Measurements from ENCODE around the gene PHLDA1.
"Not testable (repeated sequence)": the region's sequence is repeated elsewhere in the genome, so short reads cannot be mapped to it uniquely, and the experiment has no call there.

Gene PHLDA1

DNA sequence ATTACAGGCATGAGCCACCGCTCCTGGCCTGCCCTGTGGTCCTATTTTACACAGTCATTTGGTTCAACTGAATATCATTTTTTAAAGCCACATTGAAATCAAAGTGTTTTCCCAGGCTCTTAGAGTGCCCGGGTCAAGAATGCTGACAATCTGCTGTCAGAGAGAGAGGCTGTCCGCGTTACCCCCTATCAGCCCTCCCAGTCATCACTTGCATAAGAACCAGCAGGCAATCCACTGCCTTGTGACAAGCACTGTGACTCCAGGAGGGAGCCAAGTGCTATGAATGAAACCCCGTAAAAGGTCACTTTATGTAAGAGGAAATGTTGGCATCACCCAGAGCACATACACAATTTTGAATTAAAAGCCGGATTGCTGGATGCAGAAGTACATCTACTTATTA, 13.5 kb downstream of the PHLDA1 start:
- peak; percentile 74 for DNase-seq

DNA sequence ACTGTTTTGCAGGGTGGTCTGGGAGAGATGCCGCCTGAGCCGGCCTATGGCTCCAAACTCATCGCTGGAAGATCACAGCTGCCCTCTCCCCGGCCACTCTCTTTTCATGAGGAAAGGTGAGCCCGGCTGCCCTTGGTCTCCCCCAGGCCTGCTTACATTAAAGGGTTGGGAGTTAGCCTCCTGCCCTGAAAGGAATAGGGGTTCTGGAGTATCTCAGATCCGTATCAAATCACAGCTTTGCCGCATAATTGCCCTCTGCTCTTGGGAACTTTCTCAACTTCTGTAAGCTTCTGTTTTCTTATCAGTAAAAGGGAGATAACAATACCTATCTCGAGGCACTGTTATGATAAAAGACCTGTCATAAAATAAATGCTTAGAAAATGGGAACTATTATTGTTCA, 17.6 kb downstream of the PHLDA1 start:
- DNase-seq: no peak

DNA sequence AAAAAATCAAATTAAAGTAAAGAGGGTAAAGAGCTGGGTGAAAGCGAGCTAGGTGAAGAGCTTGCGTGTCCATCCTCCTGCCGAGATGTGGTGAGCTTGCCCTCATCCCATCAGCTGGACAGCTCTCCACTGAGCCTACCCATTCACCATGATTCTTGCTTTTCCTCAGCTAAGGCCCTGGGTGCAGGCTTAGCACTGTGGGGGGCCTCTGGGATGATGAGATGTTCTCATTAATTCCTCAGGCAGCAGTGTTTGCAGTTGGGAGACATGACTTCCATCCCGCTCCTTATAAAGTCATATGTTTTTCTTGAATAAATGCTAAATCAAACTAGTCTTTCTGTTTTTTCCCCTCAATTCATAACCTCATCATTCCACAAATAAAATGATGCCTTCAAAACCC, 18.0 kb downstream of the PHLDA1 start:
- no peak for DNase-seq

DNA sequence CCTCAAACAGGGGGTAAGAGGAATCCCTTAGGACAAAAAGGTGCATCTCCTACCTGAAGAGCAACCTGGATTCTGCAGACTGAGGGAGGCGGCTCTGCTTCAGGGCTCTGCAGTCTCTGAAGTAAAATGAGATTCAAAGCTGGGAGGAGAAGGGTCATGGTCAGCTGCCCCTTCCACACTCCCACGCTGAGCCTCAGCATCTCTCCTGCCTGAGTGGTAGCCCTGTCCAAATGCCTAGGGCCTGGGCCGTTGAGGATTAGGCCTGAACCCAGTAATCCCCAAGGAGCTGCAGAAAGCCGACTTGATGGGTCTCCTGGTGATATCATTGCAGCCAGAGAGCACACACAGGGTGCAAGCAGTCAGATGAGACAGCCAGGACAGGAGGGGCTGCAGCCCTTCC, 18.9 kb downstream of the PHLDA1 start:
- DNase-seq: no peak

DNA sequence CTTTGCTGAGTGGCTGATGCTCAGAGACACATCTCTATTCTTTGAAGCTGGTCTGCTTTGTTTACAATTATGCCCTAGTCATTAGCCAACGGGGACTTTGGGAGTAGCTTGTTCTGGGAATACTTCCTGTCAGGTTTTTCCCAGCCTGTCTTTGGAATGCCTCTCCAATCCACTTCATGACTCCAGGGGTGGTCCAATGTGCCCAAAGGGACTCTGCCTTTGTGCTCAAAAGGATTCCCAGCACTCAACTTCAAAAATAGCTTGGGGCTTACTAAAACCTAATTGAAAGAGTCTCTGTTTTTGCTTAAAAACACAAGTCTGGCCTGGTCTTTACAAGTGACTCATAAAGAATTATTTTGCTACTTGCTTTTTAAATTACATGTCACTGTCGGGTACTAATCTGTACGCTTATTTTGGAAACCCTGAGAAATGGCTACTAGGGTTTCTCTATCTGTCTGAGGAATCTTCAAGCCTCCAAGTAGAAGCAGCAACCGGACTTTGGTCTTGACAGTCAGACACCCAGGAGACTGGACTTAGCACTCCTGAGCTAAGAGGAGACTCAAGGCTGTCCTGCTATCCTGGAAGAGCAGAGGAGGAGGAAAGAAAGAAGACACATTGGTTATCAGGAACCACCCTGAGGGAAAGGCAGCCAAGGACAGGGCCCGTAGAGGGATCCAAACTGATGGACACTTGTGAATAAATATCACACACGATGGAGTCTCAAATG, 20.7 kb downstream of the PHLDA1 start:
- DNase-seq: peak; percentile 96

DNA sequence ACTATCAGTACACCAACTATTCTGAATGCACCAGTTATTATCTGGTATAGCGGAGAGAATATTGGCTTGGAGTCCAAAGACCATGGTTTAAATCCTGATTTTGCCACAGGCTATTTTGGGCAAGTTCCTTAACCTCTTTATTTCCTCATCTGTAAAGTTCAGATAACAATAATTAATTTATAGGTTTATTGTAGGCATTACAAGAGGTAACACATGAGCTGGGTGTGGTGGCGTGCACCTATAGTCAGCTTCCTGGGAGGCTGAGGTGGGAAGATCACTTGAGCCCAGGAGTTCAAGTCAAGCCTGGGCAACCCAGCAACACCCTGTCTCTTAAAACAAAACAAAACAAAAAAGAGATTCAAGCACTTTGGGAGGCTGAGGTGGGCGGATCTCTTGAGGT, 23.1 kb downstream of the PHLDA1 start:
- DNase-seq: no peak

DNA sequence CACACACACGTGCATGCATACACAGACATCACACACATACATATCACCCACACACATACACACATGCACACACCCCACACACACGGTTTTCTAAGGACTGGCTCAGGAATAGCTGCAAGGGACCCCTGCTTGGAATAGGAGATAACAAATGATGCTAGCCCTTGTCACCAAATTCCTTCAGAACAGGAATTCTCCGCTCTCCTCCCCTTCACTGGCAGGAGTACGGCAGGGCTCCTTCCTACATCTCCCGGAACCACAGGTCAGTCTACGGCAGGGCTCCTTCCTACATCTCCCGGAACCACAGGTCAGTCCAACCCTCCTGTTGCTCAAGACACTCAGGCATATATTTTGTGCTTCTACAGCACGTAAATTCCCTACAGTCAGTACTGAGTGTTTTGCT, 23.9 kb downstream of the PHLDA1 start:
- DNase-seq: no peak

DNA sequence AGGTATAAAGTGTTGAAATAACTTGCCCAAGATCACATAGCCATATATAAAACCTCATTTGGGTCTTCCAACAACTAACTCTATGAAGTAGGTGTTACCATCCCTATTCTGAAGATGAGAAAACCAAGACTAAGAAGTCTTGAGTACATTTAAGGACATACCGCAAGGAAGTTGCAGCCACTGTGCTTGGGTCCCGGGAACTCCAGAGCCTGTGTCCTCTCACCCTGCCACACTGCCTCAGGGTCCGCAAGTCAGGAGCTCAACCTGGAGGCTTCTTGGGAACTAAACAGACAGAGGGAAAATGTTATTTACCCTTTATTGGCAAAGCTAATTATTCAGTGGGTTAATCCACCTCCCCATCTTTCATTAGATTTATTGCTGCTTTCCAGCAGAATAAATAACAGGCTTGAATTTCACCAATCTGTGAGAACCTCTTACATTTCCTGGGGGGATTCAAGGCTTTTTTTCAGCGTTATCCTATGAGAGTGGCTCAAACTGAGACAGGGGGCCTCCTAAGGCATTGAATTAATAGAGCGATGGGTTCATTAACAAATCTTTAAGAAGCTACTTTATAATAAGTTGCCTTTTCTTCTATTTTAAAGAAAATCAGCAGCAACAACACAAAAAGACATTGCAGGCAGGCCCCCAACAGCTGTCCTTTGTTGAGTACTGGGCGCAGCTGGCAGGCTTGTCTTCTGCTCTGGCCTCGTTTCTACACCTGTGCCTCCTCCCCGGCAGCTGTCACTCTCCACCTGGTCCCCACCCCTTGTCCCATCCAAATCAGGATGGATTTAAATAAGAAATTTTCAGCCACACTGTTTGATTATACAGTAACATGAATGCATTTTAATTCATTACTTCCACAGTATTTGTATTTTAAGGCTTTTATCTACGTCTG, 25.3 kb downstream of the PHLDA1 start:
- DNase-seq: no peak

DNA sequence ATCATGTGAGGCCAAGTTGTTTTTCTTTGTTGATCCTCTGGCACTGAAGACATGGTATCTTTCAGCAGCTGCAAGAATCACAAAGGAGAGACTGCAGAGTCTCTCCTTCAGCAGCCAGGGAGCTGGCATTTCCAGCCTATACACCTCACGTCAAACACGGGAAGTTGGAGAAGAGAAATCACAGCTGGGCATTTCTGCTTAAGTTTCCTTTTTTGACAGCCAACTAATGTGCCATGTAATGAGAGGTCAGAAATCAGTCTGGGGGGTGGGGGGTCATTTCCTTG, 28.3 kb downstream of the PHLDA1 start:
- no peak for DNase-seq

DNA sequence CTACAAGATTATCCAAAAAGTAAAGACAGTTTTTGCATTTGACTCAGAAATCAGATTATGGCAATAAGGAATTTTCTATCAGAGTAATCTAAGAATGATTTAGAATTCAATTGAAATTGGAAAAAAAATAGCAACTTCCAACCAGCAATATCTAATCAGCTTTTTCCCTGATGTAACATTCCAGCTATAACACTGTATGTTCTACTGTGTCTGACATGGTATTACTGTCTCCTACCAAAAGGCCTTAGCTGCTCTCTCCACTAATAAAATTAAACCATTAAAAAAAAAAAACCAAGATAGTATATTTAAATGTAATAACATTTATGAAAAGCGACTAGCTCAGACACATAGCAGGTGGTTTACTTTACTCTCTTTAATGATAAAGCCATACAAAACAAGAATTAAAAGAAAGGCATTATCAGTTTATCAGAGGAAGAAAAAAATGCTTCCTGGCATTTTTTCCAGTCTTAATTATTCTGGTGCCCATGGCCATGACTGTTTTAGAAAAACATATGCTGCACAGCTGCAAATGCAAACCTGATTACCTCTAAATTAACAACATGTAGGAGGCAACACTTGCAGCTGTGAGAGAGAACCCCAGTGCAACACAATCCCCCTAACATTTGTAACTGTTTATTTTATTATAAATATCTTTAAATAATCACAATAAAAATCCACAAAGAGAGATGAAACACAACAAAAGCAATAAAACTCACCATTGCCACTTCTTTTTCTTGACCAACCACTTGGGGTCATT, 28.8 kb downstream of the PHLDA1 start:
- no peak for DNase-seq

DNA sequence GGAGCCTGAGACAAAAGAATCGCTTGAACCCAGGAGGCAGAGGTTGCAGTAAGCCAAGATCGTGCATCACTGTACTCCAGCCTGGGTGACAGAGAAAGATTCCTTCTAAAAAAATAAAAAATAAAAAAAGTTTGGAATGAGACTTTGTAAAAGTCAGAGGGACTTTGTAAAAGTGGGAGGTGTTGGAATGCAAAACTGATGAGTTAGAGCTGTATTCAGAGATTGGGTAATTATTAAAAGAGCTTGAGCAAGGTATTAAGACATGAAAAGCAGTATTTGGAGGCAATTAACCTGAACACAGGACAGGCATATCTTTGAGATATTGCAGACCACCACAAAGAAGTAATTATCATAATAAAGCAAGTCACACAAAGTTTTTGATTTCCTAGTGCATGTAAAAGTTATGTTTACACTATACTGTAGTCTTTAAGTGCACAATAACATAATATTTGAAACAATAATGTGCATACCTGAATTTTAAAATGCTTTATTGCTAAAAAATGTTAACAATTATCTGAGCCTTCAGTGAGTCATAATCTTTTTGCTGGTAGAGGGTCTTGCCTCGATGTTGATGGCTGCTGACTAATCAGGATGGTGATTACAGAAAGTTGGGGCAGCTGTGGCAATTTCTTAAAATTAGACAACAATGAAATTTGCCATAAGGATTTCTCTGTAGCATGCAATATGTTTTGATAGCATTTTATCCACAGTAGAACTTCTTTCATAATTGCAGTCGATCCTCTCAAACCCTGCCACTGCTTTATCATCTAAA, 33.1 kb downstream of the PHLDA1 start:
- no peak for DNase-seq

DNA sequence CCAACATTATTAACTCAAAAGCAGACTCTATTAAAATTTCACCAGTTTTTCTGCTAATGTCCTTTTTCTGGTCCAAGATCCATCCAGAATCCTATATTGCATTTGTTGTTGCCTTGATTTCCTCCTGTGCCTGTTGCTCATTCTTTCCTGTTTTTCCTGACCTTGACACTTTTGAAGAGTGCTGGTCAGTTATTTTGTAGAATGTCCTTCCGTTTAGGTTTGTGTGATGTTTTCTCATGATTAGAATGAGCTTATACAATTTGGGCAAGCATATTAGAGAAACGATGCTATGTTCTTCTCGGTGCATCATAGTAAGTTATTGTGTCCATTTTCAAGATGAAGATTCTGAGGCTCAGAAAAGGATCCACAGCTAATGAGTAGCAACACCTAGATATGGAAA, 33.9 kb downstream of the PHLDA1 start:
- DNase-seq: no peak

DNA sequence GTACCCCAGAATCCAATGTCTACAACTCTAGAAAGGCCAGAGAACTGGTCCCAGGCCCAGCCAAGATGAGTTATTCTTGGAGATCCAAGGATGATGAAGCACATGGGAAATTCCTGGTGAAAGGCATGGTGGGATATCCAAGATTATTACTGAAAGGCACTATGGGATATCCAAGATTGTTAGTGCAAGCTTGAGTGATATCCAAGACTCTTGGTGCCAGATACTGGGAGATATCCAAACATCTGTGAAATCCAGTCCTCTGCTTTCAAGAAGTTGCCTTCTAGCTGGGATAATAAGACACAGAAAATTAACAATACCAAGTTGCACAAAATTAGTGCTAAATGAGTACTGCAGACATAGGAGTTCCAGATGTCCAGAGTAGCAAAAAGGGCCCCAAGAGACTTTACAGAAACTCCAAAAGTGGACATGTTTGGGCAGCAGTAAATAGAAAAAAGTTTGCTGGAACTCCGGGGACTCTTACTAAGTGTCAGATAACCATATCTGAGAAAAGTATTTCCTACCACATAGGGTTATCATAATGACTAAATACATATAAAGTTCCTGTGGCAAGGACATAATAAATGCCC, 34.6 kb downstream of the PHLDA1 start:
- DNase-seq: peak; percentile 55

DNA sequence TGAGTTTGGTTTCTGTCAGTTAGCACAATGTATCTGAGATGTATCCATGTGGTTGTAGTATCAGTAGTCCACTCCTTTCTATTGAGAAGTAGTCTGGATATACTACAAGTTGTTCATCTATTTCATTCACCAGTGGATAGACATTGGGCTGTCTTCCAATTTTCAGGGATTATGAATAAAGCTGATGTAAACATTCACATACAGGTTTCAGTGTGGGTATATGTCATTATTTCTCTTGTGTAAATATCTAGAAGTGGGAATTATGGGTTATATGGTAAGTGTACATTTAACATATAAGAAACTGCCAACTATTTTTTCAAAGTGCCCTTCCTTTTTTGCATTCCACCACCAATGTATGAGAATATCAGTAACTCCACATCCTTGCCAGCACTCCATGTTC, 35.9 kb downstream of the PHLDA1 start:
- no peak for DNase-seq

DNA sequence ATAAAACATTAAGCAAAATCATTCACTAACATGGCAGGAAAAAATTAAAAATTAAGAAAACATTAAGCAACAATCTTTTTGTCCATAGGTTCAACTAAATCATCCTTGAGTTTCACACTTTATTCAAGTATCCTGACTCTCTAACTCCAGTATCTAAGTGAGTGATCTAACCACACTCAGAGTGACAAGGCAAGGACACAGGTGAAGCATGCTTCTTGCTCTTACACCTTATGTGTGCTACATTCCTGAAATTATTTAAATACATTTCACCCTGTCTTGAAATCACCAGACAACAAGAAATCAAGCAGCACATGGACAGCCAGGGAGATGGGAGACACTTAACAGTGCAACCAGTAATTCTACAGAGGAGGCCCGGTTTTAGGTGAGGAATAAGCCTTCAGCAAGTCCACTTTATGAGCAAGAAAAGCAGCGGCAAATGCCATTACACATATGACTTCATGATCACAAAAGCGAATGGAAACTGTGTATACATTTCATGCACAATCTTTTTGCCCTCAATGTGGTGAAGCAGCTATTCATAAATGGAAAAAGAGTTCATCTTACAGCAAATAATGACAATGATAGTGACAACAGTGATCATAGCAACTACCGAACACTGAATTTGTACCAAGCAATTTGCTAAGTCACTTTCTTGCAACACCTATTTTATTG, 37.4 kb downstream of the PHLDA1 start:
- DNase-seq: no peak

DNA sequence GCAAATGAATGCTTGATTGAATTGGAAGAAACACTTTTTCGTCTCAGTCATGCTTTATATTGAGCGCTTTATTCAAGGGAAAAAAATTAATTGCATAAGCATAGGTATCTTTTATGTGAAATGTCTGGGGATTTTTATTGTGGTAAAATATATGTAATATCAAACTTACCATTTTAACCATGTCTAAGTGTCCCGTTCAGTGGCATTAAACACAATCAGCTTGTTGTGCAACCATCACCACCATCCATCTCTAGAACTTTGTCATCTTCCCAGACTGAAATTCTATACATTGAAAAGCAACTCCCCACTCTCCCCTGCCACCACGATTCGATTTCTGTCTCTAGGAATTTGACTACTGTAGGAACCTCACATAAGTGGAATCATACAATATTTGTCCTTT, 39.8 kb downstream of the PHLDA1 start:
- DNase-seq: no peak

DNA sequence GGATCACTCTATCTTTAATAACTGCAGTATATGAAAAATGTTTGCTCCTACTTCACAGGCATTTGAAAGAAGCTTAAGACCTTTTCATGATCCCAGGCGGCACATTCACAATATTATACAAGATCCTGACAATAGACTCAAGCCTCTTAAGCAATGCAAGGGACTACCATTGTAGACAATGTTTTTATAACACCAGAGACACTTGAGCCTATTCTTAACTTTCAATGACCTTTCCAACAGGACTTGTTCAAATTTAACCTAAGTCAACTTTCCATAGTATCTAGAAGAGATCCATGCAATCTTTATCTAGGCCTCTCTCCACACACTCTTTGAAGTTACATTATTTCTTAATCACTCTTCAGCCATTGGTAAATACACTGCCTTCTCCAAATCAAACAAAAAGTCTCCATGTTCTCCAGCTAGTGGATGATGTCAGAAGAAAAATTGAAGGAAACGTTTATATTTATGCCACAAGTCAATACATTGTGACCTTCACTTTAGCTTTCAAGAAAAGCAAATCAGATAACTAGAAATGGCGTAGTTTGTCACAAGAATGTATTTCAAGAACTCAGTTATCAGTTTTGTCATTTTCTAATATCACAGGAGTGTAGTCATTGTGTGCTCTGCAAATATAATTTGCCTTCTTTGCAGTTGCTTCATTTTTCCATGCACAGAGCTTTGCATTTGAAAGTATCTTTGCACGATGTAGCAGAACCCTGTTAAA, 41.2 kb downstream of the PHLDA1 start:
- no peak for DNase-seq

DNA sequence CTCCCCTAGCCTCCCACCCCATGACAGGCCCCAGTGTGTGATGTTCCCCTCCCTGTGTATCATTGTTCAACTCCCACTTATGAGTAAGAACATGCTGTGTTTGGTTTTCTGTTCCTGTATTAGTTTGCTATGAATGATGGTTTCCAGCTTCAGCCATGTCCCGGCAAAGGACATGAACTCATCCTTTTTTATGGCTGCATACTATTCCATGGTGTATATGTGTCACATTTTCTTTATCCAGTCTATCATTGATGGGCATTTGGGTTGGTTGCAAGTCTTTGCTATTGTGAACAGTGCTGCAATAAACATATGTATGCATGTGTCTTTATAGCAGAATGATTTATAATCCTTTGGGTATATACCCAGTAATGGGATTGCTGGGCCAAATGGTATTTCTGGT, 43.9 kb downstream of the PHLDA1 start:
- not testable (repeated sequence) for DNase-seq

DNA sequence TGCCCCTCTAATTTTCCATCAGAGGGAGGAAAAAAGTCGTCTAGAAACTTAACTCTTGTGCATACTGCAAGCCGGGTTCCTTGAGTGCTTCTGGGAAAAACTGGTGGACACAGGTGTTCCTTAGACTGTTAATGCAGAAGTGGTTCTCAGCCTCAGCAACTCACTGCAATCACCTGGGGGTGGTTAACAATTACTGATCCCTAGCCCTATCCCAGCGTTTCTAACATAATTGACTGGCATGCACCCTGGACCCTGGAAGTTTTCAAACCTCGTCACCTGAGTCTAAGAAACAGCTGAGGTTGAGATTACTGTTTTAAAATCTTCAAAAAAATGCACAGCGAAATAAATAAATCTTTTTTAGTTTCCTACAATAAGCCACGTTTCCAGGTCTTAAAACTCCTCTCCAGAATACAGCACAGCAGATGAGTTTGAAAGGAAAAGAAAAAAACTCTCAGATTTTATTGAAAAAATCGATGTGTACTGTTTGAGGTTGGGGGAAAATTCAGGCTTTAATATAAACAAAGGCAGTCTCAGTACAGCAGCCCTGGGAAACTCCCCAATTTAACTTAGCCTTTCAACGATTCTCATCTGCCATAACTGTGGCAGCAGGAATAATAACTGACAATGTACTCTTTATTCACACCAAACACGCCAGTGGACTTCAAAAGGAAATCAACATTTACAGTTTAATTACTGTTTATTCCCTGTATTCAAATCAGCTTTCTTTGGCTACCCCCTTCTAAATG, 45.4 kb downstream of the PHLDA1 start:
- no peak for DNase-seq

DNA sequence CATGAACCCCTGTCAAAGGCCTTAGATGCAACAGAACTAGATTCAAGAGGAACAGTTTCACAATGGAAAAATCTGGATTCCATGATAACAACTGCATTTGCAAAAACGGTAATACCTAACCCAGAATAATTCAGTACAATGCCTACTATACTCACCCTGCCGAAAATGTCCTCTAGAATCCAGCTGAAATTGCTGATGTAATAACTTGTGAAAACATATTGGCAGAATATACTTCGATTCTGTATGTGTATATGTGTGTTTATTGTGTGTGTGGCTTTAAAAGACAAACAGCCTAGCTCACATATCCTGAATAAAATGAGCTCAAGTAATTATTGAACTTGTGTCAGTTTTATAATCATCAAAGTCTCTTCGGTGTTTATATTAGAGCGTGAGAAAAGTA, 46.0 kb downstream of the PHLDA1 start:
- DNase-seq: no peak

Data from fibroblast of skin of back (primary cell).